OCI-LY1 (cell line): ENCODE measurements around the gene ELMOD3.

ENCODE experiments used
- CTCF ChIP-seq: fragments of 200-600 bp; sonication (generic), shearing (Covaris generic); IDR thresholded peaks from 2 replicates; pipeline ENCODE4 v1.5.1; 2017; ENCODE audit warnings: mild to moderate bottlenecking, antibody characterized with exemption, low read length, moderate library complexity, mixed read lengths
- EZH2 ChIP-seq: fragments of 200-600 bp; sonication (generic), shearing (Covaris generic); IDR thresholded peaks from 2 replicates; pipeline ENCODE4 v1.8.0; 2017; ENCODE audit warnings: borderline replicate concordance, mixed run types, mild to moderate bottlenecking, antibody characterized with exemption, low read length, moderate library complexity, mixed read lengths

GRCh38 chr2:85415980-85416650 lies 61.5 kb downstream of the ELMOD3 start:
- no peak for TF ChIP-seq EZH2
- TF ChIP-seq CTCF = no peak
